ENCODE measurements around the gene RAB4A.

Gene RAB4A

DNA sequence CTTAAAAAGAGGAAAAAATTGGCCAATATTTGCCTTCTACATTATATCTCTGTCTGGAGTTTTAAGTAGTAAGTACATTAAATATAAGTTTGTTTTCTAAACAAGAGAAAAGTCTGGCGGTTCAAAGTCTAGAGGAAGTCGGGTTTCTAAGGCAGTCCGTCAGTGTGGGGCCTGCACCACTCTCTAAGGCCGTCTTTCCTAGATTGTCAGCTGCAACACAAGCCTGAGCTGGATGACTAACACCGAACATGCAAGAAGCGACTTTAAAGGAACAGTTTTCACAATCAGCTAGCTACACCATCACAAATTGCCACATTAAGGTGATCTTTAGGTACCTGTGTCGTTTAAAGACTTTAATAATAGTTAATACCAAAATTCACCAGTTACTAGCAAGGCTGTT lies 52.3 kb downstream of the RAB4A start:
- no peaks in the 10 kb centered on the region for H3K9me3 ChIP-seq (ENCODE audit: insufficient read depth, low read length)
- H4K20me1 ChIP-seq (ENCODE audit: low read depth, low read length) = no peaks in the 10 kb centered on the region
- H3K4me3 ChIP-seq (ENCODE audit: insufficient read depth, low read length, poor library complexity, severe bottlenecking) = no peak overlapping the region
- no peak overlapping the region for H3K9ac ChIP-seq (ENCODE audit: low read length)
- H2AFZ ChIP-seq (ENCODE audit: low read depth, low read length, severe bottlenecking) = no peak overlapping the region
- no peaks in the 10 kb centered on the region for H3F3A ChIP-seq (ENCODE audit: insufficient read depth)
- TF ChIP-seq, protein P1, sequence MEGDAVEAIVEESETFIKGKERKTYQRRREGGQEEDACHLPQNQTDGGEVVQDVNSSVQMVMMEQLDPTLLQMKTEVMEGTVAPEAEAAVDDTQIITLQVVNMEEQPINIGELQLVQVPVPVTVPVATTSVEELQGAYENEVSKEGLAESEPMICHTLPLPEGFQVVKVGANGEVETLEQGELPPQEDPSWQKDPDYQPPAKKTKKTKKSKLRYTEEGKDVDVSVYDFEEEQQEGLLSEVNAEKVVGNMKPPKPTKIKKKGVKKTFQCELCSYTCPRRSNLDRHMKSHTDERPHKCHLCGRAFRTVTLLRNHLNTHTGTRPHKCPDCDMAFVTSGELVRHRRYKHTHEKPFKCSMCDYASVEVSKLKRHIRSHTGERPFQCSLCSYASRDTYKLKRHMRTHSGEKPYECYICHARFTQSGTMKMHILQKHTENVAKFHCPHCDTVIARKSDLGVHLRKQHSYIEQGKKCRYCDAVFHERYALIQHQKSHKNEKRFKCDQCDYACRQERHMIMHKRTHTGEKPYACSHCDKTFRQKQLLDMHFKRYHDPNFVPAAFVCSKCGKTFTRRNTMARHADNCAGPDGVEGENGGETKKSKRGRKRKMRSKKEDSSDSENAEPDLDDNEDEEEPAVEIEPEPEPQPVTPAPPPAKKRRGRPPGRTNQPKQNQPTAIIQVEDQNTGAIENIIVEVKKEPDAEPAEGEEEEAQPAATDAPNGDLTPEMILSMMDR (IDR thresholded peaks at IDR 0.05; ENCODE audit: insufficient read depth, low read length, poor library complexity, severe bottlenecking) = no peak
- TF ChIP-seq EZH2phosphoT487 (conservative IDR thresholded peaks at IDR 0.05; ENCODE audit: low read length) = no peak
- no peak overlapping the region for H3K4me2 ChIP-seq (ENCODE audit: low read depth, low read length, poor library complexity, severe bottlenecking)
- no peak overlapping the region for H3K27ac ChIP-seq (ENCODE audit: low read depth, low read length)
- H3K9me2 ChIP-seq (replicated peaks; ENCODE audit: insufficient read depth, low read length) = no peaks in the 10 kb centered on the region
- peaks cover 16% of the 10 kb centered on the region; the same call in 1 of the 2 replicates for H3K36me3 ChIP-seq (ENCODE audit: low read length)
- no peaks in the 10 kb centered on the region for H3K79me2 ChIP-seq (ENCODE audit: insufficient read depth, low read length)
- H3K27me3 ChIP-seq (ENCODE audit: low read length) = no peaks in the 10 kb centered on the region

DNA sequence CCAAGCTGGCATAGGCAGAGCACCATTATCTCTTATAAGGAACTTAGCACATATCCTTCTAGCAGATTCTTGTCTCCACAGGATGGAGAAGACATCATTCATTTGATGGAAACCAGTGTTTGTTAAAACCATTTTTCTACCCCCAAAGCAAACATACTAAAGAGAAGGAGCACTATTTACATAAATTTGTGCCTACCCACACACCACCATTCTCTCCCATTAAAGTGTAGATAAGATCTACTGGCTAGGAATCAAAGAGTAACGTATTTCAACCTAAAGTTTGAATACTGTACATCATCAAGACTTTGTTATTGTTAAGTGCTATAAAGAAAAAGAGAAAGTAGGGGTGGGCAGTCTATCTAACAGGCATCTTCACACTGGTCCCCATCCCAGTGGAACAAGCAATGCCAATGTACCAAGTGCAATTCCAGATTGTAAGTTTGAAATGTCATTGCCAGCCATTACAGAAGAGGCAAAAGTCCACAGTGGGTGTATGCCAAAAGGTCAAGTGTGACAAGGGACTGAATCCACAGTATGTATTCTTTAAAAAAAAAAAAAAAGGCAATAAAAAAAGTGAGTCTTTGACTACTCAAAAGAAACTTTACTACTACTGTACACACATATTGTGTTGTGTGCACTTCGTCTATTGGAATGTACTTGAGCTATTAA lies 53.1 kb downstream of the RAB4A start:
- Histone ChIP-seq H2AFZ (ENCODE audit: low read depth, low read length, severe bottlenecking) (no peak overlapping the region), H3K36me3 (ENCODE audit: low read length) (peaks cover 16% of the 10 kb centered on the region; the same call in 1 of the 2 replicates), H3K4me3 (ENCODE audit: insufficient read depth, low read length, poor library complexity, severe bottlenecking) (no peak overlapping the region), H3K27me3 (ENCODE audit: low read length) (no peaks in the 10 kb centered on the region), H3K9me2 (replicated peaks; ENCODE audit: insufficient read depth, low read length) (no peaks in the 10 kb centered on the region), H3K79me2 (ENCODE audit: insufficient read depth, low read length) (no peaks in the 10 kb centered on the region), H3F3A (ENCODE audit: insufficient read depth) (no peaks in the 10 kb centered on the region), H3K27ac (ENCODE audit: low read depth, low read length) (no peak overlapping the region), H3K9ac (ENCODE audit: low read length) (no peak overlapping the region), H4K20me1 (ENCODE audit: low read depth, low read length) (no peaks in the 10 kb centered on the region), H3K9me3 (ENCODE audit: insufficient read depth, low read length) (no peaks in the 10 kb centered on the region), H3K4me2 (ENCODE audit: low read depth, low read length, poor library complexity, severe bottlenecking) (no peak overlapping the region)
- TF ChIP-seq, protein P1 (IDR thresholded peaks at IDR 0.05; ENCODE audit: insufficient read depth, low read length, poor library complexity, severe bottlenecking) = no peak
- no peak for TF ChIP-seq EZH2phosphoT487 (conservative IDR thresholded peaks at IDR 0.05; ENCODE audit: low read length)

DNA sequence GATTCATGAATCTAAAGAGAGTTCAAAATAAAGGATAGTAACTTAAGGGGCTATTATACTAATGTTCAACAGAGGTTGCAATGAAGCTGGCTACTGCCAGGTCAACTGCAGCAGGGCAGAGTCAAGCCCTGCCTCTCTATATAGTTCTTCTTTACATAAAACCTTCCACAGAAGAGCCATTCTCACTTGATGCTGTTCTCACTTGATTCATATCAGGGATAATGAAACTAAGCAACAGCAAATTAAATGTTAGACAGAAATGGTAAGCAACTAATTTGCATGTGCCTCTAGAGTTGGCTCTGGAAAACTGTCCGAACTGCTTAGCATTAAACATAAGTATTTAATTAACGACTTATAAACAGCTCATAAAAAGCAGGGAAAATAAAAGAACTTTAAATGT lies 54.5 kb downstream of the RAB4A start:
- no peaks in the 10 kb centered on the region for H4K20me1 ChIP-seq (ENCODE audit: low read depth, low read length)
- no peaks in the 10 kb centered on the region for H3F3A ChIP-seq (ENCODE audit: insufficient read depth)
- no peaks in the 10 kb centered on the region for H3K9me3 ChIP-seq (ENCODE audit: insufficient read depth, low read length)
- no peak overlapping the region for H3K4me3 ChIP-seq (ENCODE audit: insufficient read depth, low read length, poor library complexity, severe bottlenecking)
- TF ChIP-seq, protein P1 (IDR thresholded peaks at IDR 0.05; ENCODE audit: insufficient read depth, low read length, poor library complexity, severe bottlenecking) = no peak
- TF ChIP-seq EZH2phosphoT487 (conservative IDR thresholded peaks at IDR 0.05; ENCODE audit: low read length) = no peak
- H3K9me2 ChIP-seq (replicated peaks; ENCODE audit: insufficient read depth, low read length) = no peaks in the 10 kb centered on the region
- H3K9ac ChIP-seq (ENCODE audit: low read length) = no peak overlapping the region
- peaks cover 16% of the 10 kb centered on the region; the same call in 1 of the 2 replicates for H3K36me3 ChIP-seq (ENCODE audit: low read length)
- H3K79me2 ChIP-seq (ENCODE audit: insufficient read depth, low read length) = no peaks in the 10 kb centered on the region
- H3K27ac ChIP-seq (ENCODE audit: low read depth, low read length) = no peak overlapping the region
- no peaks in the 10 kb centered on the region for H3K27me3 ChIP-seq (ENCODE audit: low read length)
- H2AFZ ChIP-seq (ENCODE audit: low read depth, low read length, severe bottlenecking) = no peak overlapping the region
- no peak overlapping the region for H3K4me2 ChIP-seq (ENCODE audit: low read depth, low read length, poor library complexity, severe bottlenecking)

Data from SU-DHL-6 (cell line).